Measurements from ENCODE around the gene NCAM1. TPM values are rescaled to one million over a fixed set of nuclear protein-coding genes. Genes with fewer than 3 reads are reported as not detected.

Gene NCAM1
- total and polyA plus RNA-seq, 2 experiments from 2014 or later = 0.76 to 1.6 TPM

DNA sequence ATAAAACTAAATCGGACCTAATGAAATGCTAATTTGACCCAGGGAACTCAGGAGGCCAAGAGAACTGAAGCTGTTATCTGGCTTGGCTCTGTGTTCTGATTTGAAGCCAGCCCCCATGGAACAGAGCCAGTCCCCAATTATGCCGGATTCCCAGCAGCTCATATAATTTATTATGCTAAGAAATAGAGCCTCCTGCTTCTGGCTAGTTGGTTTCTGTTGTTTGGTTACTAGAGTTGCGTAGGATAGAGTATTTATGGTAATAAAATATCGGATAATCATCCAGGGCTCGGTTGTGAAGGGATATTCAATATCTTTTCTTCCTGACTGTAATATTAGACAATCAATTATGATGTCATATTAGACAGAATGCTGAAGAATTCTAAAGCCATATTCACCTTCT, 232.7 kb downstream of the NCAM1 start:
- ATAC-seq = no peak
- Mint-ChIP-seq H3K9me3 (no peaks in the 10 kb centered on the region), H3K27me3 (ENCODE audit: insufficient read depth, low read depth, poor library complexity) (peaks cover 3% of the 10 kb centered on the region), H3K4me3 (no peak overlapping the region), H3K36me3 (ENCODE audit: low read depth) (no peaks in the 10 kb centered on the region), H3K27ac (no peak overlapping the region), H3K4me1 (peaks cover 11% of the 10 kb centered on the region)
- no peak overlapping the region for H3K4me3 ChIP-seq
- no peak overlapping the region for H3K4me2 ChIP-seq
- H4K20me1 ChIP-seq (replicated peaks; ENCODE audit: insufficient read depth) = no peaks in the 10 kb centered on the region
- H3F3A ChIP-seq (replicated peaks; ENCODE audit: low read depth) = no peaks in the 10 kb centered on the region
- H3K36me3 ChIP-seq (ENCODE audit: insufficient read depth) = no peaks in the 10 kb centered on the region
- no peak overlapping the region for H3K27ac ChIP-seq (ENCODE audit: low read depth)
- H3K4me1 ChIP-seq (ENCODE audit: insufficient read depth) = peaks cover 10% of the 10 kb centered on the region; the same call in 1 of the 2 replicates
- no peaks in the 10 kb centered on the region for H3K9me2 ChIP-seq (ENCODE audit: insufficient read depth)
- no peaks in the 10 kb centered on the region for H3K27me3 ChIP-seq (ENCODE audit: insufficient read depth)
- H3K79me2 ChIP-seq (replicated peaks; ENCODE audit: insufficient read depth) = no peaks in the 10 kb centered on the region
- no peak for DNase-seq (ENCODE audit: low spot score)
- H2AFZ ChIP-seq = no peak overlapping the region
- TF ChIP-seq ZNF114 (CRISPR knock-in tag; IDR thresholded peaks at IDR 0.05) (no peak), EZH2phosphoT487 (IDR thresholded peaks at IDR 0.05; ENCODE audit: unreplicated experiment) (no peak), ZNF331 (CRISPR knock-in tag; IDR thresholded peaks at IDR 0.05; ENCODE audit: low read depth) (no peak), STAT1 (IDR thresholded peaks at IDR 0.05; ENCODE audit: unreplicated experiment) (no peak), POLR2AphosphoS5 (IDR thresholded peaks at IDR 0.05; ENCODE audit: low read depth) (no peak), EZH2 (IDR thresholded peaks at IDR 0.05; ENCODE audit: low read depth, unreplicated experiment) (no peak), NANOG (IDR thresholded peaks at IDR 0.05; ENCODE audit: borderline replicate concordance) (no peak)

DNA sequence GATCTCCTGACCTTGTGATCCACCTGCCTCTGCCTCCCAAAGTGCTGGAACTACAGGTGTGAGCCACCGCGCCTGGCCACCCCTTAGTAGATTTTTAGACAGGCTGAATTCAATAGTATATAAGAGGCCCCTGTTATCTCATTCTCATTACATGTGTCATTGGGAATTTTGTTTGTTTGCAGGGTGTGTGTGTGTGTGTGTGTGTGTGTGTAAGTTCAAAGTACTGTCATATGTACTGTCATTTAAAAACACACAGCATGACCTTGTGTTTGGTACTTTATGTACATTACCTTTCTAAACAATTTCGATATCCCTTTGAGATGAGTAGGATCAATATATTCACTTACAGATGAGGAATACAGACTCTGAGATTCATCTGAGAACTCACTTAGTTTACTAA, 234.5 kb downstream of the NCAM1 start:
- Mint-ChIP-seq H3K27ac (no peak overlapping the region), H3K27me3 (ENCODE audit: insufficient read depth, low read depth, poor library complexity) (peaks cover 3% of the 10 kb centered on the region), H3K4me1 (peaks cover 14% of the 10 kb centered on the region), H3K36me3 (ENCODE audit: low read depth) (no peaks in the 10 kb centered on the region), H3K9me3 (no peaks in the 10 kb centered on the region), H3K4me3 (no peak overlapping the region)
- H3K4me2 ChIP-seq = no peak overlapping the region
- no peak overlapping the region for H2AFZ ChIP-seq
- no peaks in the 10 kb centered on the region for H3K27me3 ChIP-seq (ENCODE audit: insufficient read depth)
- no peaks in the 10 kb centered on the region for H3F3A ChIP-seq (replicated peaks; ENCODE audit: low read depth)
- DNase-seq (ENCODE audit: low spot score) (no peak), ATAC-seq (no peak)
- peaks cover 10% of the 10 kb centered on the region; the same call in 1 of the 2 replicates for H3K4me1 ChIP-seq (ENCODE audit: insufficient read depth)
- no peak overlapping the region for H3K4me3 ChIP-seq
- H3K36me3 ChIP-seq (ENCODE audit: insufficient read depth) = no peaks in the 10 kb centered on the region
- H3K9me2 ChIP-seq (ENCODE audit: insufficient read depth) = no peaks in the 10 kb centered on the region
- no peaks in the 10 kb centered on the region for H3K79me2 ChIP-seq (replicated peaks; ENCODE audit: insufficient read depth)
- H4K20me1 ChIP-seq (replicated peaks; ENCODE audit: insufficient read depth) = no peaks in the 10 kb centered on the region
- H3K27ac ChIP-seq (ENCODE audit: low read depth) = no peak overlapping the region
- TF ChIP-seq, protein P1, sequence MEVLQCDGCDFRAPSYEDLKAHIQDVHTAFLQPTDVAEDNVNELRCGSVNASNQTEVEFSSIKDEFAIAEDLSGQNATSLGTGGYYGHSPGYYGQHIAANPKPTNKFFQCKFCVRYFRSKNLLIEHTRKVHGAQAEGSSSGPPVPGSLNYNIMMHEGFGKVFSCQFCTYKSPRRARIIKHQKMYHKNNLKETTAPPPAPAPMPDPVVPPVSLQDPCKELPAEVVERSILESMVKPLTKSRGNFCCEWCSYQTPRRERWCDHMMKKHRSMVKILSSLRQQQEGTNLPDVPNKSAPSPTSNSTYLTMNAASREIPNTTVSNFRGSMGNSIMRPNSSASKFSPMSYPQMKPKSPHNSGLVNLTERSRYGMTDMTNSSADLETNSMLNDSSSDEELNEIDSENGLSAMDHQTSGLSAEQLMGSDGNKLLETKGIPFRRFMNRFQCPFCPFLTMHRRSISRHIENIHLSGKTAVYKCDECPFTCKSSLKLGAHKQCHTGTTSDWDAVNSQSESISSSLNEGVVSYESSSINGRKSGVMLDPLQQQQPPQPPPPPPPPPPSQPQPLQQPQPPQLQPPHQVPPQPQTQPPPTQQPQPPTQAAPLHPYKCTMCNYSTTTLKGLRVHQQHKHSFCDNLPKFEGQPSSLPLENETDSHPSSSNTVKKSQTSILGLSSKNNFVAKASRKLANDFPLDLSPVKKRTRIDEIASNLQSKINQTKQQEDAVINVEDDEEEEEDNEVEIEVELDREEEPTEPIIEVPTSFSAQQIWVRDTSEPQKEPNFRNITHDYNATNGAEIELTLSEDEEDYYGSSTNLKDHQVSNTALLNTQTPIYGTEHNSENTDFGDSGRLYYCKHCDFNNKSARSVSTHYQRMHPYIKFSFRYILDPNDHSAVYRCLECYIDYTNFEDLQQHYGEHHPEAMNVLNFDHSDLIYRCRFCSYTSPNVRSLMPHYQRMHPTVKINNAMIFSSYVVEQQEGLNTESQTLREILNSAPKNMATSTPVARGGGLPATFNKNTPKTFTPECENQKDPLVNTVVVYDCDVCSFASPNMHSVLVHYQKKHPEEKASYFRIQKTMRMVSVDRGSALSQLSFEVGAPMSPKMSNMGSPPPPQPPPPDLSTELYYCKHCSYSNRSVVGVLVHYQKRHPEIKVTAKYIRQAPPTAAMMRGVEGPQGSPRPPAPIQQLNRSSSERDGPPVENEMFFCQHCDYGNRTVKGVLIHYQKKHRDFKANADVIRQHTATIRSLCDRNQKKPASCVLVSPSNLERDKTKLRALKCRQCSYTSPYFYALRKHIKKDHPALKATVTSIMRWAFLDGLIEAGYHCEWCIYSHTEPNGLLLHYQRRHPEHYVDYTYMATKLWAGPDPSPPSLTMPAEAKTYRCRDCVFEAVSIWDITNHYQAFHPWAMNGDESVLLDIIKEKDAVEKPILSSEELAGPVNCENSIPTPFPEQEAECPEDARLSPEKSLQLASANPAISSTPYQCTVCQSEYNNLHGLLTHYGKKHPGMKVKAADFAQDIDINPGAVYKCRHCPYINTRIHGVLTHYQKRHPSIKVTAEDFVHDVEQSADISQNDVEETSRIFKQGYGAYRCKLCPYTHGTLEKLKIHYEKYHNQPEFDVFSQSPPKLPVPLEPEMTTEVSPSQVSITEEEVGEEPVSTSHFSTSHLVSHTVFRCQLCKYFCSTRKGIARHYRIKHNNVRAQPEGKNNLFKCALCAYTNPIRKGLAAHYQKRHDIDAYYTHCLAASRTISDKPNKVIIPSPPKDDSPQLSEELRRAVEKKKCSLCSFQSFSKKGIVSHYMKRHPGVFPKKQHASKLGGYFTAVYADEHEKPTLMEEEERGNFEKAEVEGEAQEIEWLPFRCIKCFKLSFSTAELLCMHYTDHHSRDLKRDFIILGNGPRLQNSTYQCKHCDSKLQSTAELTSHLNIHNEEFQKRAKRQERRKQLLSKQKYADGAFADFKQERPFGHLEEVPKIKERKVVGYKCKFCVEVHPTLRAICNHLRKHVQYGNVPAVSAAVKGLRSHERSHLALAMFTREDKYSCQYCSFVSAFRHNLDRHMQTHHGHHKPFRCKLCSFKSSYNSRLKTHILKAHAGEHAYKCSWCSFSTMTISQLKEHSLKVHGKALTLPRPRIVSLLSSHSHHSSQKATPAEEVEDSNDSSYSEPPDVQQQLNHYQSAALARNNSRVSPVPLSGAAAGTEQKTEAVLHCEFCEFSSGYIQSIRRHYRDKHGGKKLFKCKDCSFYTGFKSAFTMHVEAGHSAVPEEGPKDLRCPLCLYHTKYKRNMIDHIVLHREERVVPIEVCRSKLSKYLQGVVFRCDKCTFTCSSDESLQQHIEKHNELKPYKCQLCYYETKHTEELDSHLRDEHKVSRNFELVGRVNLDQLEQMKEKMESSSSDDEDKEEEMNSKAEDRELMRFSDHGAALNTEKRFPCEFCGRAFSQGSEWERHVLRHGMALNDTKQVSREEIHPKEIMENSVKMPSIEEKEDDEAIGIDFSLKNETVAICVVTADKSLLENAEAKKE (CRISPR knock-in tag; IDR thresholded peaks at IDR 0.05) = no peak
- no peak for TF ChIP-seq NANOG (IDR thresholded peaks at IDR 0.05; ENCODE audit: borderline replicate concordance)
- TF ChIP-seq EZH2 (IDR thresholded peaks at IDR 0.05; ENCODE audit: low read depth, unreplicated experiment) = no peak
- TF ChIP-seq, protein P2, sequence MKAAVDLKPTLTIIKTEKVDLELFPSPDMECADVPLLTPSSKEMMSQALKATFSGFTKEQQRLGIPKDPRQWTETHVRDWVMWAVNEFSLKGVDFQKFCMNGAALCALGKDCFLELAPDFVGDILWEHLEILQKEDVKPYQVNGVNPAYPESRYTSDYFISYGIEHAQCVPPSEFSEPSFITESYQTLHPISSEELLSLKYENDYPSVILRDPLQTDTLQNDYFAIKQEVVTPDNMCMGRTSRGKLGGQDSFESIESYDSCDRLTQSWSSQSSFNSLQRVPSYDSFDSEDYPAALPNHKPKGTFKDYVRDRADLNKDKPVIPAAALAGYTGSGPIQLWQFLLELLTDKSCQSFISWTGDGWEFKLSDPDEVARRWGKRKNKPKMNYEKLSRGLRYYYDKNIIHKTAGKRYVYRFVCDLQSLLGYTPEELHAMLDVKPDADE (IDR thresholded peaks at IDR 0.05) = no peak
- TF ChIP-seq CREB1 (CRISPR knock-in tag; IDR thresholded peaks at IDR 0.05; ENCODE audit: low read depth) = no peak
- TF ChIP-seq JUNB (IDR thresholded peaks at IDR 0.05; ENCODE audit: unreplicated experiment) = no peak
- no peak for TF ChIP-seq STAT1 (IDR thresholded peaks at IDR 0.05; ENCODE audit: unreplicated experiment)
- no peak for TF ChIP-seq ZNF114 (CRISPR knock-in tag; IDR thresholded peaks at IDR 0.05)
- TF ChIP-seq POLR2AphosphoS5 (IDR thresholded peaks at IDR 0.05; ENCODE audit: low read depth) = no peak
- TF ChIP-seq, protein P3, sequence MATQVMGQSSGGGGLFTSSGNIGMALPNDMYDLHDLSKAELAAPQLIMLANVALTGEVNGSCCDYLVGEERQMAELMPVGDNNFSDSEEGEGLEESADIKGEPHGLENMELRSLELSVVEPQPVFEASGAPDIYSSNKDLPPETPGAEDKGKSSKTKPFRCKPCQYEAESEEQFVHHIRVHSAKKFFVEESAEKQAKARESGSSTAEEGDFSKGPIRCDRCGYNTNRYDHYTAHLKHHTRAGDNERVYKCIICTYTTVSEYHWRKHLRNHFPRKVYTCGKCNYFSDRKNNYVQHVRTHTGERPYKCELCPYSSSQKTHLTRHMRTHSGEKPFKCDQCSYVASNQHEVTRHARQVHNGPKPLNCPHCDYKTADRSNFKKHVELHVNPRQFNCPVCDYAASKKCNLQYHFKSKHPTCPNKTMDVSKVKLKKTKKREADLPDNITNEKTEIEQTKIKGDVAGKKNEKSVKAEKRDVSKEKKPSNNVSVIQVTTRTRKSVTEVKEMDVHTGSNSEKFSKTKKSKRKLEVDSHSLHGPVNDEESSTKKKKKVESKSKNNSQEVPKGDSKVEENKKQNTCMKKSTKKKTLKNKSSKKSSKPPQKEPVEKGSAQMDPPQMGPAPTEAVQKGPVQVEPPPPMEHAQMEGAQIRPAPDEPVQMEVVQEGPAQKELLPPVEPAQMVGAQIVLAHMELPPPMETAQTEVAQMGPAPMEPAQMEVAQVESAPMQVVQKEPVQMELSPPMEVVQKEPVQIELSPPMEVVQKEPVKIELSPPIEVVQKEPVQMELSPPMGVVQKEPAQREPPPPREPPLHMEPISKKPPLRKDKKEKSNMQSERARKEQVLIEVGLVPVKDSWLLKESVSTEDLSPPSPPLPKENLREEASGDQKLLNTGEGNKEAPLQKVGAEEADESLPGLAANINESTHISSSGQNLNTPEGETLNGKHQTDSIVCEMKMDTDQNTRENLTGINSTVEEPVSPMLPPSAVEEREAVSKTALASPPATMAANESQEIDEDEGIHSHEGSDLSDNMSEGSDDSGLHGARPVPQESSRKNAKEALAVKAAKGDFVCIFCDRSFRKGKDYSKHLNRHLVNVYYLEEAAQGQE (IDR thresholded peaks at IDR 0.05; ENCODE audit: unreplicated experiment) = no peak
